Endothelial cell (in vitro differentiated cells): ENCODE results near the gene ZEB1. TPM values are rescaled to one million over a fixed set of nuclear protein-coding genes. Genes with fewer than 3 reads are reported as not detected.
"Not testable (repeated sequence)": the region's sequence is repeated elsewhere in the genome, so short reads cannot be mapped to it uniquely, and the experiment has no call there.

Experiments
- DNase-seq: peaks from one replicate; pipeline ENCODE4 v3.0.0; 2021; ENCODE audit warnings: low spot score
- H3K27ac Mint-ChIP-seq: one replicate; pipeline ENCODE4 v1.8.0; 2021; ENCODE audit warnings: mixed read lengths, inconsistent platforms; ENCODE audit not compliant: unreplicated experiment
- H3K27me3 Mint-ChIP-seq: one replicate; pipeline ENCODE4 v1.8.0; 2021; ENCODE audit warnings: mild to moderate bottlenecking, moderate library complexity, mixed read lengths, inconsistent platforms; ENCODE audit not compliant: unreplicated experiment
- H3K36me3 Mint-ChIP-seq: one replicate; pipeline ENCODE4 v1.8.0; 2021; ENCODE audit warnings: mild to moderate bottlenecking, low read depth, mixed read lengths, inconsistent platforms; ENCODE audit not compliant: unreplicated experiment
- H3K4me1 Mint-ChIP-seq: one replicate; pipeline ENCODE4 v1.8.0; 2021; ENCODE audit warnings: mild to moderate bottlenecking, mixed read lengths, inconsistent platforms; ENCODE audit not compliant: unreplicated experiment
- H3K4me3 Mint-ChIP-seq: one replicate; pipeline ENCODE4 v1.8.0; 2021; ENCODE audit warnings: mild to moderate bottlenecking, mixed read lengths, inconsistent platforms; ENCODE audit not compliant: unreplicated experiment
- H3K9me3 Mint-ChIP-seq: one replicate; pipeline ENCODE4 v1.8.0; 2021; ENCODE audit warnings: mixed read lengths, inconsistent platforms; ENCODE audit not compliant: unreplicated experiment
- total RNA-seq: library from RNA; stranded (reverse); fragmentation: NEBNext Ultra II Directional; extraction: Animal tissue kit (Norgen Biotek cat#: 25700); gene quantifications from one replicate; pipeline ENCODE4 v1.2.1, GENCODE V29; 2021; ENCODE audit not compliant: unreplicated experiment
- TF ChIP-seq, protein P1 (sequence below): fragments of 200-600 bp; sonication (generic); IDR thresholded peaks from one replicate; pipeline ENCODE4 v1.5.0; 2021; ENCODE audit warnings: antibody characterized with exemption; ENCODE audit not compliant: unreplicated experiment

Gene ZEB1
- total RNA-seq, 1 donor from 2014 or later: 76.6 TPM

- H3K4me1 Mint-ChIP-seq: no peaks in the 10 kb centered on the region
- H3K27ac Mint-ChIP-seq: no peak overlapping the region
- peaks cover 5% of the 10 kb centered on the region for H3K36me3 Mint-ChIP-seq
- H3K4me3 Mint-ChIP-seq: no peak overlapping the region
- TF ChIP-seq, protein P1, sequence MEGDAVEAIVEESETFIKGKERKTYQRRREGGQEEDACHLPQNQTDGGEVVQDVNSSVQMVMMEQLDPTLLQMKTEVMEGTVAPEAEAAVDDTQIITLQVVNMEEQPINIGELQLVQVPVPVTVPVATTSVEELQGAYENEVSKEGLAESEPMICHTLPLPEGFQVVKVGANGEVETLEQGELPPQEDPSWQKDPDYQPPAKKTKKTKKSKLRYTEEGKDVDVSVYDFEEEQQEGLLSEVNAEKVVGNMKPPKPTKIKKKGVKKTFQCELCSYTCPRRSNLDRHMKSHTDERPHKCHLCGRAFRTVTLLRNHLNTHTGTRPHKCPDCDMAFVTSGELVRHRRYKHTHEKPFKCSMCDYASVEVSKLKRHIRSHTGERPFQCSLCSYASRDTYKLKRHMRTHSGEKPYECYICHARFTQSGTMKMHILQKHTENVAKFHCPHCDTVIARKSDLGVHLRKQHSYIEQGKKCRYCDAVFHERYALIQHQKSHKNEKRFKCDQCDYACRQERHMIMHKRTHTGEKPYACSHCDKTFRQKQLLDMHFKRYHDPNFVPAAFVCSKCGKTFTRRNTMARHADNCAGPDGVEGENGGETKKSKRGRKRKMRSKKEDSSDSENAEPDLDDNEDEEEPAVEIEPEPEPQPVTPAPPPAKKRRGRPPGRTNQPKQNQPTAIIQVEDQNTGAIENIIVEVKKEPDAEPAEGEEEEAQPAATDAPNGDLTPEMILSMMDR: no peak
- H3K27me3 Mint-ChIP-seq: no peaks in the 10 kb centered on the region
- DNase-seq: no peak
- peaks cover 3% of the 10 kb centered on the region for H3K9me3 Mint-ChIP-seq
These were observed 235.5 kb downstream of the ZEB1 start for GRCh38 chr10:31554556-31554955.

DNA sequence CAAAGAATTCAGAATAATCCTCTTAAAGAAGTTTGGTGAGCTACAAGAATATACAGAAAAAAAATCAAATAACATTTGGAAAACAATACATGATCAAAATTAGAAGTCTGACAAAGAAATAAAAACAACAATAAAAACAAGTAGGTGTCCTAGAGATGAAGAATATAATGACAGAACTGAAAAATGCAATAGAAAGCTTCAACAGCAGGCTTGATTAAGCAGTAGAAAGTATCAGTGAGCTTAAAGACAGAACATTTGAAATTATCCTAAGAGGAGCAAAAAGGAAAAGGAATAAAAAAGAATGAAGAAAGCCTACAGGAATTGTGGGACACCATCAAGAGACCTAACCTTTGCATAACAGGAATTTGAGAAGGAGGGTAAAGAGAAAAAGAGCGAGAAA is 238.8 kb downstream of the ZEB1 start:
- no peak for DNase-seq
- TF ChIP-seq, protein P1: no peak
- Mint-ChIP-seq H3K9me3 (peaks cover 4% of the 10 kb centered on the region), H3K36me3 (peaks cover 5% of the 10 kb centered on the region), H3K4me3 (no peak overlapping the region), H3K27ac (no peak overlapping the region), H3K27me3 (no peaks in the 10 kb centered on the region), H3K4me1 (no peaks in the 10 kb centered on the region)

GRCh38 chr10:31568252-31568861 is 249.3 kb downstream of the ZEB1 start:
- not testable (repeated sequence) for DNase-seq, H3K9me3 Mint-ChIP-seq, H3K27me3 Mint-ChIP-seq

DNA sequence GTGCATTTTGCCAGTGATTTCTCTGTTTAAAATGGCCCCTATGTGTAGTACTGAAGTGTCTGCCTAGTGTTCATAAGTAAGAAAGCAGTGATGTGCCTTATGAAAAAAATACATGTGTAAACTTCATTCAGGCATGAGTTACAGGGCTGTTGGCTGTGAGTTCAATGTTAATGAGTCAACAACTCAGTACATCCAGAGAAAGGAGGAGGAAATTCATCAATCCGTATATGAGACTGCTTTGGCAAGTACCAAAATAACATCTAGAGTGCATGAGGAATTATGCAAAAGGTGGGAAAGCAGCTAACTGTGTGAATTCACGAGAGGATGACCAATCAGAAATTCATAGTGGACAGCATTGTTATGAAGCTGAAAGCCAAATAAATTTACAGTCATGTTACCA is 255.6 kb downstream of the ZEB1 start:
- Mint-ChIP-seq H3K36me3 (peaks cover 10% of the 10 kb centered on the region), H3K4me3 (no peak overlapping the region), H3K27ac (no peak overlapping the region), H3K27me3 (peaks cover 1% of the 10 kb centered on the region), H3K4me1 (no peaks in the 10 kb centered on the region), H3K9me3 (no peaks in the 10 kb centered on the region)
- no peak for DNase-seq
- TF ChIP-seq, protein P1: no peak

More at GRCh38 chr10:31568252-31568861, 249.3 kb downstream of the ZEB1 start:
- H3K27ac Mint-ChIP-seq, H3K36me3 Mint-ChIP-seq, H3K4me3 Mint-ChIP-seq, H3K4me1 Mint-ChIP-seq: not testable (repeated sequence)

DNA sequence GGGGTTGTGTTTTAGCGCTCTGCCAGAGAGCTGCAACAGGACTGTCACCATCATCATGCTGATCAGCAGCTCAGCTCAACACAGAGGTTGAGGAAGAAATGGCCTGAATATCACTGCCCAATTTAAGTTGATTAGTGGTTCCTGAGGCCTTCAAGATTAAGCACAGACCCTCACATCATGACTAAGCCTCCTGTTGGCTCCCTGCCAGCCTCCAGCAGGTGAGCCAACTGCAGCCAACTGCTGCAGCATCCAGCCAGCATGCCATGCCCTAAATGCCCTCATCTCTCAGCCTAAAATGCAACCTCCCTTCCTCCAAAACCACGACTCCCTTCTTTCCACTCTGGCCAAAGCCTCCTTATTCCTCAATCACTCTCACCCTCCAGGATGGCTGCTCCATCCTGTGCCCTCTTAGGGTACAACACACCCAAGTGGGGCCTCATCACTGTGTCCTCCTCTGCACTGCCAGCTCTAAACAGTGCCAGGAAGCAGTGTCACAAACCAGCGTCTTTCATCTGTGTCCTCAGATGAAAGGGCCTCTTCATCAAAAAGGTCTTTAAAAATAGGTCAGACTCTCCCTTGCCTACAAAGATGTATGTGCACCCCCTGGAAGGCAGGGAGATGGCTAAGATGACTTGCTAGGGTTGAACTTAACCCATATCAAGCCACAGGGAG is 259.3 kb downstream of the ZEB1 start:
- Mint-ChIP-seq H3K9me3 (no peaks in the 10 kb centered on the region), H3K27me3 (peaks cover 1% of the 10 kb centered on the region), H3K36me3 (peaks cover 10% of the 10 kb centered on the region), H3K4me3 (no peak overlapping the region), H3K4me1 (peaks cover under 1% of the 10 kb centered on the region), H3K27ac (no peak overlapping the region)
- TF ChIP-seq, protein P1: no peak
- no peak for DNase-seq
